Measurements from ENCODE around the gene SRGAP3.

DNA sequence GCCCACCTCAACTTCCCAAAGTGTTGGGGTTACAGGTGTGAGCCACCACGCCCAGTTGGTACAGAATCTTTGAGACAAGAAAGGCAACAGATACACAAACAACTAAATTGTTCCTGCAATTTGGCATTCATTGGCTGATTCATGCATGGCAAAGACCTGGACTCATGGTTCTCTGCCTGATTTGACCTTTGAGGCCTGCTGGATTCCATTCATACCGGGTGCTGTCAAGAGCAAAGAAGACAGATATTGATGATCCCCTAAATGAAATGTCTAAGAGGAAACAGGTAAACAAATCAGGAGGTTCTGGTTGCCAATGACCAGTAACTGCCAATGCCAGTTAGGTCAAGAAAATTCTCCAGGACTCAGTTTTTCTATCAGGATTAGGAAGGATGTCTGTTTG lies 242.2 kb downstream of the SRGAP3 start:
- TF ChIP-seq, protein P1, sequence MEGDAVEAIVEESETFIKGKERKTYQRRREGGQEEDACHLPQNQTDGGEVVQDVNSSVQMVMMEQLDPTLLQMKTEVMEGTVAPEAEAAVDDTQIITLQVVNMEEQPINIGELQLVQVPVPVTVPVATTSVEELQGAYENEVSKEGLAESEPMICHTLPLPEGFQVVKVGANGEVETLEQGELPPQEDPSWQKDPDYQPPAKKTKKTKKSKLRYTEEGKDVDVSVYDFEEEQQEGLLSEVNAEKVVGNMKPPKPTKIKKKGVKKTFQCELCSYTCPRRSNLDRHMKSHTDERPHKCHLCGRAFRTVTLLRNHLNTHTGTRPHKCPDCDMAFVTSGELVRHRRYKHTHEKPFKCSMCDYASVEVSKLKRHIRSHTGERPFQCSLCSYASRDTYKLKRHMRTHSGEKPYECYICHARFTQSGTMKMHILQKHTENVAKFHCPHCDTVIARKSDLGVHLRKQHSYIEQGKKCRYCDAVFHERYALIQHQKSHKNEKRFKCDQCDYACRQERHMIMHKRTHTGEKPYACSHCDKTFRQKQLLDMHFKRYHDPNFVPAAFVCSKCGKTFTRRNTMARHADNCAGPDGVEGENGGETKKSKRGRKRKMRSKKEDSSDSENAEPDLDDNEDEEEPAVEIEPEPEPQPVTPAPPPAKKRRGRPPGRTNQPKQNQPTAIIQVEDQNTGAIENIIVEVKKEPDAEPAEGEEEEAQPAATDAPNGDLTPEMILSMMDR (IDR thresholded peaks at IDR 0.05): no peak
- no peak for TF ChIP-seq POLR2A (IDR thresholded peaks at IDR 0.05)

All from testis (tissue), 2 donors.